HFF-Myc (cell line): ENCODE measurements around the gene PNCK.

Experiments
- DNase-seq: peaks from one replicate; pipeline ENCODE4 v3.0.0-alpha.2; 2011; ENCODE audit warnings: low read depth; ENCODE audit errors: extremely low read depth
- H3K4me3 ChIP-seq: replicated peaks from 2 replicates; pipeline ENCODE4 v1.5.1; 2011; ENCODE audit warnings: low read depth, mild to moderate bottlenecking, control low read depth, low read length
- TF ChIP-seq, protein P1 (sequence below): IDR thresholded peaks from 2 replicates; pipeline ENCODE4 v1.5.1; 2012; ENCODE audit warnings: mild to moderate bottlenecking, low read depth, low read length, control low read depth; ENCODE audit errors: missing control alignments

The PNCK gene

DNA sequence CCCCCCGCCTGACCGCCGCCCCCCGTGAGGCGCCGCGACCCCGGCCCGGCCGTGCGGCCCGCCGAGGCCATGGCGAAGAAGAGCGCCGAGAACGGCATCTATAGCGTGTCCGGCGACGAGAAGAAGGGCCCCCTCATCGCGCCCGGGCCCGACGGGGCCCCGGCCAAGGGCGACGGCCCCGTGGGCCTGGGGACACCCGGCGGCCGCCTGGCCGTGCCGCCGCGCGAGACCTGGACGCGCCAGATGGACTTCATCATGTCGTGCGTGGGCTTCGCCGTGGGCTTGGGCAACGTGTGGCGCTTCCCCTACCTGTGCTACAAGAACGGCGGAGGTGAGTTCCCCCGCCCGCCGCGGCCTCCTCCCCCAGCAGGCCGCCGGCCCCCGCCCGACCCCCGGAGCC is 14.9 kb upstream of the PNCK start:
- H3K4me3 ChIP-seq = peak overlapping the region; percentile 49
- TF ChIP-seq, protein P1, sequence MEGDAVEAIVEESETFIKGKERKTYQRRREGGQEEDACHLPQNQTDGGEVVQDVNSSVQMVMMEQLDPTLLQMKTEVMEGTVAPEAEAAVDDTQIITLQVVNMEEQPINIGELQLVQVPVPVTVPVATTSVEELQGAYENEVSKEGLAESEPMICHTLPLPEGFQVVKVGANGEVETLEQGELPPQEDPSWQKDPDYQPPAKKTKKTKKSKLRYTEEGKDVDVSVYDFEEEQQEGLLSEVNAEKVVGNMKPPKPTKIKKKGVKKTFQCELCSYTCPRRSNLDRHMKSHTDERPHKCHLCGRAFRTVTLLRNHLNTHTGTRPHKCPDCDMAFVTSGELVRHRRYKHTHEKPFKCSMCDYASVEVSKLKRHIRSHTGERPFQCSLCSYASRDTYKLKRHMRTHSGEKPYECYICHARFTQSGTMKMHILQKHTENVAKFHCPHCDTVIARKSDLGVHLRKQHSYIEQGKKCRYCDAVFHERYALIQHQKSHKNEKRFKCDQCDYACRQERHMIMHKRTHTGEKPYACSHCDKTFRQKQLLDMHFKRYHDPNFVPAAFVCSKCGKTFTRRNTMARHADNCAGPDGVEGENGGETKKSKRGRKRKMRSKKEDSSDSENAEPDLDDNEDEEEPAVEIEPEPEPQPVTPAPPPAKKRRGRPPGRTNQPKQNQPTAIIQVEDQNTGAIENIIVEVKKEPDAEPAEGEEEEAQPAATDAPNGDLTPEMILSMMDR = no peak
- no peak for DNase-seq

DNA sequence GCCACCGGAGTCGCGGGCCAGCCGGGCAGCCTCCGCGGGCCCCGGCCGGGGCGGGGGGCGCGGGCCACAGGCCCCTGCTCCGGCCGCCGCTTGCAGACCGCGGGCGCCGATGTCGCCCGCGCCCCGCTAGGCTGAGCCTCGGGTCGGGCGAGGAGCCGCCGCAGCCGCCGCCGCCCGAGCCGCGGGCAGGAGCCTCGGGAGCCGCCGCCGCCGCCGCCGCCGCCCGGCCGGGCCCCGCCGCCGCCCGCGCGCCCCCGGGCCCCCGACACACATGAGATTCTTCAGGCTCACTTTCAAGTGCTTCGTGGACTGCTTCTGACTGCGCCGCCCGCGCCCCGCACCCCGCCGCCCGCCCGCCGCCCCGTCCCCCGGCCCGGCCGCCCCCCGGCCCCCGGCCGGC is 14.5 kb upstream of the PNCK start:
- TF ChIP-seq, protein P1 = no peak
- no peak overlapping the region for H3K4me3 ChIP-seq
- DNase-seq = no peak

DNA sequence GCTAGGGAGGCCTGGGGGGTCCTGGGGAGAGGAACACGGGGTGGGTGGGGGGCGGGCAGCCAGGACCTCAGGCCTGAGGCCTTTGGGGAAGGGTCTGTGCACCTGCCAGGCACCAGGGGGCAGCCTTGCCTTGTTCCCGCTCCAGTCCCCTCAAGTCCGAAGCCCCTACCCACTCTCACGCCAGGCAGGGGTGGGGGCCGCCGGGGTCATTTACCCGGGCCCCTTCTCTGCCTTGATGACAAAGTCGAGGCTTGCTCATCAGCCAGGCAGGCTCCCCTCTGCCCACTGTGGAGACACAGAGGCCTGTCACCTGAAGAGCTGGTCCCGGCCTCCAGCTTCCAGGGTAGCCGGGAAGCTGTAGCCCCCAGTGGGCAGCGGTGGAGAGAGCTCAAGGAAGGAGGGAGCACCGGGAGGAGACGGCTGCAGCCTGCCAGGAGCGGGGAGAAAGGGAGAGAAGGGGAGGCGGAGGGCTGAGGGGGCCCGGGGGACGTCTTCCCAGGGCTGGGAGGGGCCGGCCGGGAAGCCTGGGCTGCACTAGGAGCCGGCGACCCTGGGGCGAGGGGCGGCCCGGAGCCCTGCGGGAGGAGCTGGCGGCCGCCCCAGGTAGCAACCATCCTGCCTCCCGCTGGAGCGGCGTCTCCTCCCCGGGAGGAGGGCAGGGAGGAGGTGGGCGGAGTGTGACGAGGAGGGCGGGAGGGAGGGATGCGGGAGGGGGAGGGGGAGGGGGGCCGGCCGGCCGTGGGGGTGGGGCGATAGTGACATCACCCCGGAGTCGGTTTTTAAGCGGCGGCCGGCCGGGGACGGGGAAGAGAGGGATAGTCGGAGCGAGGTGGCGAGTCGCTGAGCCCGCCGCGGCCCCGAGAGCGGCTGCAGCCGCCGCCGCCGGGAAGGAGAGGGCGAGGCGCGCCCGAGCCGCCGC is 13.8 kb upstream of the PNCK start, which contains the start of gene SLC6A8:
SLC6A8 (plus strand) TSS at position 806 of the 919 bp plus-strand sequence. CDS start 649 bp downstream, outside the sequence.
- DNase-seq = no peak
- TF ChIP-seq, protein P1 = peak; percentile 11
- H3K4me3 ChIP-seq = peak within 1 kb of the TSS; percentile 49

DNA sequence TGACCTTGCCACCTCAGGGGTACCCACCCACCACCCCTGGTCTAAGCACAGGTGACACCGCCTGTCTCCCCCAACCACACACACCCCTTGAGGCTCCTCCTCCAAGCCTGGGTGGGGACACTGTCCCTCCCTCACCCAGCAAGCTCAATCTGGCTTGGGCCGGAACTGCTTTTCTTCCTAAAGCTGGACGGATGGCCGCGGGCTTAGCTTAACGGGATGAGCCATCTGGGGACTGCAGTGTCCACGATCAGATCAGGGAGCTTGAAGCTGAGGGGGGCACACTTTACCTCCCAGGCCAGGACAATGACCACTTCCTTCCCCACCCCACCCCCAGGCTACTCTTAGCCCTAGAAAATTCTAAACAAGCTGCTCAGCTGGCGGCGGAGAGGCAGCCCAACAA is 13.1 kb upstream of the PNCK start:
- DNase-seq = no peak
- TF ChIP-seq, protein P1 = no peak
- H3K4me3 ChIP-seq = no peak overlapping the region

DNA sequence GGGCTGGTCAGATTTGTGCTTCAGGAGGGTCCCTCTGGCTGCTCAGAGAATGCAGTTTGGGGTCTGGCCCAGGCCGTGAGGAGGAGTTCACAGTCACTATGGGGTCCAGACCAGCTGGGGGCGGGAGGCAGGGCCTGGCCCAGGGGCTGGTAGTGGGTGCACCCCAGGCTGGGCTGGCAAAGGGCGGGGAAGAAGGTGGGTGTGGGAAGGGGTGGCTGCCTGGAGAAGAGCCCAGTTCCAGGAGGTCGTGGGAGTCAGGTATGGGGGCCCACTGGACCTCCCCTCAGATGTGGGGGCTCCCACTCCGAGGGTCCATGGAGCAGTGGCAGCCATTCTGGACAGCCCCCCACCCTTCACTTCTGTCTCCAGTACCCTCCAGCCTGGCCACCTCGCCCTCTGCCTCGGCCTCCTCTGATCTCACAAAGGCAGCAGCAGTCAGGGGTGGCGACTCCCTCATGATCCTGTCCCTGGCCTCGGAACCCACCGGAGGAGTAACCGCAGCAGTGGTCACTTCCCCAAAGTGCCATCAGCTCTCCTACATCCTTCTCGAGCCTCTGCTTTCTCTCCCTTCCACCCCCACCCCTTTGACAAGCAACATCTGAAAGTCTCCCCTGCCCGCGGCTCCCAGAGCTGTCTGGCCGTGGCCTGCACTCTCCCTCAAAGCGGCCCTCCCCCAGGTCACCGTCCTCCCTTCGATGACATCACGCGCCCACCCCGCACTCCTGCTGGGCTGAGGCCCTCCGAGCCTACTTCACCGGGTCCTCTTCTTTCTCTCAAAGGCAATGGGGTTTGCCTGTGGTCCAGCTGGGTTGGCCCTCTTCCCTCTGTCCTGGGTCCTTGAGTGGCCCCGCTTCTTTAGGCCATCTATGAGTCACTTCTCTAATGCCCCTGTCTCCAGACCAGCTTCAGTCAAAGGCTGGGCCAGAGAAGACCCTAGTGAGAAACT is 12.4 kb upstream of the PNCK start:
- TF ChIP-seq, protein P1 = no peak
- H3K4me3 ChIP-seq = no peak overlapping the region
- no peak for DNase-seq

DNA sequence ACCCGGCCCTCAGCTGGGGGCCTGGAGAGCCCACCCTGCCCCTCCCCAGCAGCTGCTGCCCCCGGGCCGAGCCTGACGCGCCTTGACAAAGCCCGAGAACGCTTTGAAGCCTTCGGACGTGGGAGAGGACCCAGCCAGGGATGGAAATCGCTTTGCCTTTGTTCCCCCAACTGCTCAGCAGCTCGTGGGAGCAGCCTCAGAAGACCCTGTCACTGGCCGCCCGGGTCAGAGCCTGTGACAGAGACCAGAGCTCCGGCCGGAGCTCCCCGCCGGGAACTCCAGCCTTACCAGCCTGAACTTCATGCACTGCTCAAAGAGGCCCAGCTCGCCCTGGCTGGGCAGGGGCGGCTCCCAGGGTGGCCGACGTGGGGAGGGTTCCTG is 11.5 kb upstream of the PNCK start:
- no peak for DNase-seq
- TF ChIP-seq, protein P1 = no peak
- no peak overlapping the region for H3K4me3 ChIP-seq
